ENCODE measurements around the gene CD300LB. TPM values are rescaled to one million over a fixed set of nuclear protein-coding genes. Genes with fewer than 3 reads are reported as not detected.

The CD300LB gene
- total RNA-seq, 1 donor from 2014 or later, result not detected

GRCh38 chr17:74481621-74482020 lies 49.7 kb downstream of the CD300LB start:
- no peaks in the 10 kb centered on the region for H3K4me1 Mint-ChIP-seq (ENCODE audit: low read depth)
- DNase-seq (ENCODE audit: low spot score), result no peak
- no peaks in the 10 kb centered on the region for H3K36me3 Mint-ChIP-seq (ENCODE audit: low read depth)
- H3K9me3 Mint-ChIP-seq (ENCODE audit: low read depth), result no peaks in the 10 kb centered on the region
- H3K27ac Mint-ChIP-seq (ENCODE audit: unreplicated experiment), result no peak overlapping the region
- peaks cover 65% of the 10 kb centered on the region for H3K27me3 Mint-ChIP-seq (ENCODE audit: low read depth)
- no peak for TF ChIP-seq CTCF (IDR thresholded peaks at IDR 0.05)
- no peak overlapping the region for H3K4me3 Mint-ChIP-seq (ENCODE audit: unreplicated experiment)

GRCh38 chr17:74480290-74480689 lies 51.0 kb downstream of the CD300LB start:
- Mint-ChIP-seq H3K9me3 (ENCODE audit: low read depth) (peaks cover 6% of the 10 kb centered on the region), H3K36me3 (ENCODE audit: low read depth) (no peaks in the 10 kb centered on the region), H3K4me1 (ENCODE audit: low read depth) (no peaks in the 10 kb centered on the region), H3K27ac (ENCODE audit: unreplicated experiment) (no peak overlapping the region), H3K4me3 (ENCODE audit: unreplicated experiment) (no peak overlapping the region), H3K27me3 (ENCODE audit: low read depth) (peaks cover 62% of the 10 kb centered on the region)
- peak; percentile 79 for DNase-seq (ENCODE audit: low spot score)
- TF ChIP-seq CTCF (IDR thresholded peaks at IDR 0.05), result no peak

GRCh38 chr17:74478420-74479100 lies 52.7 kb downstream of the CD300LB start:
- Mint-ChIP-seq H3K36me3 (ENCODE audit: low read depth) (no peaks in the 10 kb centered on the region), H3K27me3 (ENCODE audit: low read depth) (peaks cover 60% of the 10 kb centered on the region), H3K9me3 (ENCODE audit: low read depth) (peaks cover 6% of the 10 kb centered on the region), H3K4me3 (ENCODE audit: unreplicated experiment) (no peak overlapping the region), H3K27ac (ENCODE audit: unreplicated experiment) (no peak overlapping the region), H3K4me1 (ENCODE audit: low read depth) (no peaks in the 10 kb centered on the region)
- peak; percentile 40 for DNase-seq (ENCODE audit: low spot score)
- TF ChIP-seq CTCF (IDR thresholded peaks at IDR 0.05), result no peak

- no peaks in the 10 kb centered on the region for H3K36me3 Mint-ChIP-seq (ENCODE audit: low read depth)
- H3K27ac Mint-ChIP-seq (ENCODE audit: unreplicated experiment), result no peak overlapping the region
- peaks cover 59% of the 10 kb centered on the region for H3K27me3 Mint-ChIP-seq (ENCODE audit: low read depth)
- no peak for TF ChIP-seq CTCF (IDR thresholded peaks at IDR 0.05)
- H3K4me1 Mint-ChIP-seq (ENCODE audit: low read depth), result no peaks in the 10 kb centered on the region
- peaks cover 6% of the 10 kb centered on the region for H3K9me3 Mint-ChIP-seq (ENCODE audit: low read depth)
- no peak overlapping the region for H3K4me3 Mint-ChIP-seq (ENCODE audit: unreplicated experiment)
- no peak for DNase-seq (ENCODE audit: low spot score)
These were observed 53.9 kb downstream of the CD300LB start for GRCh38 chr17:74477411-74477810.

GRCh38 chr17:74475189-74475588 lies 56.1 kb downstream of the CD300LB start:
- no peak for TF ChIP-seq CTCF (IDR thresholded peaks at IDR 0.05)
- no peaks in the 10 kb centered on the region for H3K36me3 Mint-ChIP-seq (ENCODE audit: low read depth)
- peaks cover 6% of the 10 kb centered on the region for H3K9me3 Mint-ChIP-seq (ENCODE audit: low read depth)
- H3K4me1 Mint-ChIP-seq (ENCODE audit: low read depth), result no peaks in the 10 kb centered on the region
- H3K4me3 Mint-ChIP-seq (ENCODE audit: unreplicated experiment), result no peak overlapping the region
- no peak overlapping the region for H3K27ac Mint-ChIP-seq (ENCODE audit: unreplicated experiment)
- DNase-seq (ENCODE audit: low spot score), result no peak
- H3K27me3 Mint-ChIP-seq (ENCODE audit: low read depth), result peaks cover 59% of the 10 kb centered on the region
